SHP77 (cell line): ENCODE measurements around the gene GPR176.

Experiments used
- DNase-seq, 2 experiments: peaks; one replicate each; lab custom pipeline; 2025; lab: John Stamatoyannopoulos, UW

Gene GPR176

GRCh38 chr15:39890621-39891020 is 29.4 kb downstream of the GPR176 start:
- DNase-seq, result peak; percentile 5 to 9

- no peak for DNase-seq
These were observed 30.5 kb downstream of the GPR176 start for GRCh38 chr15:39889601-39890000.

GRCh38 chr15:39888809-39889208 is 31.3 kb downstream of the GPR176 start:
- DNase-seq, result no peak

GRCh38 chr15:39888243-39888642 is 31.8 kb downstream of the GPR176 start:
- no peak for DNase-seq

GRCh38 chr15:39887832-39888231 is 32.2 kb downstream of the GPR176 start:
- DNase-seq, result no peak

GRCh38 chr15:39887211-39887610 is 32.9 kb downstream of the GPR176 start:
- DNase-seq, result no peak

- DNase-seq, result no peak
These were observed 33.6 kb downstream of the GPR176 start for GRCh38 chr15:39886418-39886817.

GRCh38 chr15:39885099-39885777 is 34.8 kb downstream of the GPR176 start:
- DNase-seq, result no peak

- no peak for DNase-seq
These were observed 35.7 kb downstream of the GPR176 start for GRCh38 chr15:39884351-39884750.

- no peak for DNase-seq
These were observed 37.5 kb downstream of the GPR176 start for GRCh38 chr15:39882602-39883001.

GRCh38 chr15:39881790-39882189 is 38.3 kb downstream of the GPR176 start:
- DNase-seq, result no peak

- no peak for DNase-seq
These were observed 39.2 kb downstream of the GPR176 start for GRCh38 chr15:39880718-39881387.

- no peak for DNase-seq
These were observed 41.7 kb downstream of the GPR176 start for GRCh38 chr15:39878406-39878785.

- DNase-seq, result peak; percentile 2 to 13
These were observed 45.0 kb downstream of the GPR176 start for GRCh38 chr15:39874890-39875549.

- no peak for DNase-seq
These were observed 46.1 kb downstream of the GPR176 start for GRCh38 chr15:39873978-39874377.

GRCh38 chr15:39870537-39870936 is 49.5 kb downstream of the GPR176 start:
- DNase-seq, result no peak

- no peak for DNase-seq
These were observed 50.1 kb downstream of the GPR176 start for GRCh38 chr15:39869858-39870515.

- DNase-seq, result peak; percentile 75 to 83
These were observed 50.8 kb downstream of the GPR176 start for GRCh38 chr15:39869254-39869653.

- no peak for DNase-seq
These were observed 51.7 kb downstream of the GPR176 start for GRCh38 chr15:39868396-39868795.

GRCh38 chr15:39864116-39864515 is 56.0 kb downstream of the GPR176 start:
- DNase-seq, result no peak

- DNase-seq, result no peak
These were observed 59.2 kb downstream of the GPR176 start for GRCh38 chr15:39860871-39861270.

GRCh38 chr15:39860200-39860599 is 59.9 kb downstream of the GPR176 start:
- DNase-seq, result no peak

- no peak for DNase-seq
These were observed 60.4 kb downstream of the GPR176 start for GRCh38 chr15:39859636-39860035.
